GM19372 (cell line): Measurements from ENCODE around the gene RC3H2.
A peak's percentile ranks its signal among the peaks of the same experiment; 100 is the strongest.
"Not testable (repeated sequence)": the region's sequence is repeated elsewhere in the genome, so short reads cannot be mapped to it uniquely, and the experiment has no call there.

Experiments
- ATAC-seq: cut with Tn5 transposase; IDR thresholded peaks from one replicate; pipeline ENCODE4 v1.9.1; 2021; ENCODE audit warnings: mild to moderate bottlenecking, low read depth, moderate library complexity; ENCODE audit not compliant: unreplicated experiment

RC3H2 gene

GRCh38 chr9:122929796-122930354 is 24.7 kb upstream of the RC3H2 start:
- no peak for ATAC-seq

DNA sequence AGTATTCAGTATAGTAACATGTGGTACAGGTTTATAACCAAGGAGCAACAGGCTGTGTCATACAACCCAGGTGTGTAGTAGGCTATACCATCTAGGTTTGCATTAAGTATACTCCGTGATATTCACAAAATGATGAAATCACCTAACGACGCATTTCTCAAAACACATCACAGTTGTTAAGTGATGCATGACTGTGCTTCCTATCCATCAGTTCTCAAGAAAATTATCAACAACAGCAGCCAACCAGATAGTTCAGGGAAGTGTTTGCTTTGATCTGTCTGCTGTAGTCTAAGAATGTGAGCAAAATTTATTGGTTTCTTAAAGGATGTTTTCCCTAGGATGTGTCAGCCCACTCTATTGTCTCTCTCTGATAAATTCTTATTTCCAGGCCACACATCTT is 18.8 kb upstream of the RC3H2 start:
- ATAC-seq, result no peak

DNA sequence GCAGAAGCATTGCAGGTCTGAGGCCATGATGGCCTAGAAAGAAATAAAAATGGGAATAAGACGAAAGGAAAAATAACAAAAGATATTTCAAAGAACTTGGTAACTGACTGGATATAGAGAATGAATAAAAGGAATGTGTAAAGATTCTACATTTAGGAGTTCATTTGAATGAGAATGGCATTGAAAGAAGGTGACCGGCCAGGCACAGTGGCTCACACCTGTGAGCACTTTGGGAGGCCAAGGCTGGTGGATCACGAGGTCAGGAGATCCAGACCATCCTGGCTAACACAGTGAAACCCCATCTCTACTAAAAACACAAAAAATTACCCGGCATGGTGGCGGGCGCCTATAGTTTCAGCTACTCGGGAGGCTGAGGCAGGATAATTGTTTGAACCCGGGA is 17.6 kb upstream of the RC3H2 start:
- ATAC-seq, result no peak

- no peak for ATAC-seq
These were observed 13.2 kb upstream of the RC3H2 start for GRCh38 chr9:122918310-122918709.

DNA sequence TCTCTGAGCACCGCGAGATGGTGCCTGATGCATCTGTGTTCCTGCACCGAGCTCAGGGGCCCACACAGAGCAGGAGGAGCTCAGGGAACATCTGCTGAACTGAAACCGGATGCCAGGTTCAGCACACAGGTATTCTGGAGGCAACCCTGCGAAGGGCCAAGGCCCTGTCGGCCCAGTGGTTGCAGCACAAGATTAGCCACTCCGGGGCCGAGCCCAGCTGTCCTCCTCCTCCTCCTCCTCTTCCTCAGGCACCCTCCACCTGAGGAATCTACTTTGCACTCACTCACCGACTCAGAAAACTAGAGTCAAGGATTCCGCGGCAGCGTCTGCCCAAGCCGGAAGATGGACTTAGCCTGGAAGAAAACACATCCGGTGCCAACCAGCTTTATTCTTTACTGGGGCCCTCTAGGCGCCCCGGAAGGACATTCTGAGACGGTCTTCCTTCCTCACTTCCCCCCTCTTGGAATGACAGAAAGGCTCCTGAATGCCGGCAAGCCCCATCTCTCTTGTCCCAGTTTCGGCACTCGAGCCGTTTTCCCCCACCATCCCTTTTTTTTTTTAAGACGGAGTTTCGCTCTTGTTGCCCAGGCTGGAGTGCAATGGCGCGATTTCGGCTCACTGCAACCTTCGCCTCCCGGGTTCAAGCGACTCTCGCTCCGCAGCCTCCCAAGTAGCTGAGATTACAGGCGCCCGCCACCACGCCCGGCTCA is 8.0 kb upstream of the RC3H2 start, which contains the start of gene ZBTB6:
Gene ZBTB6 (minus strand): TSS at position 360 of the 710 bp plus-strand sequence. CDS start 1,251 bp downstream, outside the sequence.
- peak; percentile 98 for ATAC-seq

DNA sequence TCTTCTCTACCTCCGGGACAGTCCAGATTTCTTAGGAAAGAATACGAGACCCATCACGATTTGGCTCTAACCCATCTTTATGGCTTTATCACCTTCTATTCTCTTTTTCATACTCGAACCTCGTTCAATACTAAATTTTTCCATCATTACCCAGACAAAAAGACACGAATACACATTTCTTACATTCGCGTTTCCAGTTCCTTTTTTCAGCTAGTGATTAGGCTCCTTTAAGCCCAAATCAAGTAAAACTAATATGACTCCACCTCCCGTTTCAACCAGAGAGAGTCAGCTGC is 7.5 kb upstream of the RC3H2 start:
- ATAC-seq, result no peak

DNA sequence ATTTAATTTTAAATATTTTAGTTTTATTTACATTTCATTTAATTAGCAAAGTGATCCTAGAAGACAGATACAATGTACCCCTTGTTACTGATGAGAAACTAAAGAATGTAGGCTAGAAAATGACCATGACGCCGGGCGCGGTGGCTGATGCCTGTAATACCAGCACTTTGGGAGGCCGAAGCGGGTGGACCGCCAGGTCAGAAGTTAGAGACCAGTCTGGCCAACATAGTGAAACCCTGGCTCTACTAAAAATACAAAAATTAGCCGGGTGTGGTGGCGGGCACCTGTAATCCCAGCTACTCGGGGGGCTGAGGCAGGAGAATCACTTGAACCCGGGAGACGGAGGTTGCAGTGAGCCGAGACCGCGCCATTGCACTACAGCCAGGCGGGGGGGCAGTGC is 963 bp upstream of the RC3H2 start:
- ATAC-seq, result not testable (repeated sequence)

GRCh38 chr9:122904466-122904822 is 715 bp downstream of the RC3H2 start:
- ATAC-seq, result peak; percentile 20

DNA sequence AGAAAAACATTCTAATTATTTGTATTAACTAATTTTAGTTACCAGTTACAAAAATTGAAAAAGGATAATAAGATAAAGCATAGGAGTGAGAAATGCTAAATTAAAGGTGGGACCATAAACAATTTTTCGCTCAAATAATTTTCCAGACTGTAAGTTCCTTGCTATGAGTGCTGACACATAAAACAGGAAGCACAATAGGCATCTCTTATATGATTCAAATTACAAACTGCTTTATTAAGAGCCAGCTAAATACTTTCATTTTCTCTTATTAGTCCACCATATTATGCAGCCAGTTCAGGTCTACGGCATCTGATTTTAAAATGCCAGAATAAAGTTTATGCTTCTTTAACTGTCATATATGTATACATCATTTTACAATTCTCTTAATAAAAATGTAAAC is 4.4 kb downstream of the RC3H2 start:
- no peak for ATAC-seq

- no peak for ATAC-seq
These were observed 7.2 kb downstream of the RC3H2 start for GRCh38 chr9:122897969-122898368.

GRCh38 chr9:122888480-122888879 is 16.7 kb downstream of the RC3H2 start:
- no peak for ATAC-seq

DNA sequence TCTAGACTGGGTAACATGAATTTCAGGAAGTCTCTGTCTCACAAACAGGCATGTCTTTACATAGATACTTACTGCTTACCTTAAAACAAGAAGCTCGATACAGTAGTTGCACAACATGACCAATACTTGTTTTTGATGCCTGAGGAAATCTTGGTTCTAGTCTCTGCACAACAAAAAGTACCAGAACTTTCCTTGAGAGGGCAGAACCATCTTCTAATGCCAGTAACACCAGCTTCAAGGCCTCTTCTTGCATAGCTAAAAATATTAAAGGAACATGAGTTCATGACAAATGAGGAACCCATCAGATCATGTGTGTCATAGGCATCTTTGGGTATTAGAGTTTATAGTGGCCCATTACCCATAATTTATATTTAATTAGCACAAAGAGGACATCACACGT is 22.0 kb downstream of the RC3H2 start:
- no peak for ATAC-seq

- no peak for ATAC-seq
These were observed 25.7 kb downstream of the RC3H2 start for GRCh38 chr9:122879443-122879842.

GRCh38 chr9:122875523-122875922 is 29.6 kb downstream of the RC3H2 start:
- no peak for ATAC-seq

DNA sequence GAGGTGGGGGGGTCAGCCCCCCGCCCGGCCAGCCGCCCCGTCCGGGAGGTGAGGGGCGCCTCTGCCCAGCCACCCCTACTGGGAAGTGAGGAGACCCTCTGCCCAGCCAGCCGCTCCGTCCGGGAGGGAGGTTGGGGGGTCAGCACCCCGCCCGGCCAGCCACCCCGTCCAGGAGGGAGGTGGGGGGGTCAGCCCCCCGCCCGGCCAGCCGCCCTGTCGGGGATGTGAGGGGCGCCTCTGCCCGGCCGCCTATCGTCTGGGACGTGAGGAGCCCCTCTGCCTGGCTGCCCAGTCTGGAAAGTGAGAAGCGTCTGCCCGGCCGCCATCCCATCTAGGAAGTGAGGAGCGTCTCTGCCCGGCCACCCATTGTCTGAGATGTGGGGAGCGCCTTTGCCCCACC is 37.9 kb downstream of the RC3H2 start:
- ATAC-seq, result not testable (repeated sequence)

- no peak for ATAC-seq
These were observed 39.1 kb downstream of the RC3H2 start for GRCh38 chr9:122866079-122866478.

- no peak for ATAC-seq
These were observed 39.9 kb downstream of the RC3H2 start for GRCh38 chr9:122865300-122865699.

GRCh38 chr9:122863407-122863806 is 41.8 kb downstream of the RC3H2 start:
- no peak for ATAC-seq

- ATAC-seq, result no peak
These were observed 44.6 kb downstream of the RC3H2 start for GRCh38 chr9:122860319-122861142.

- no peak for ATAC-seq
These were observed 47.3 kb downstream of the RC3H2 start for GRCh38 chr9:122857815-122858214.

DNA sequence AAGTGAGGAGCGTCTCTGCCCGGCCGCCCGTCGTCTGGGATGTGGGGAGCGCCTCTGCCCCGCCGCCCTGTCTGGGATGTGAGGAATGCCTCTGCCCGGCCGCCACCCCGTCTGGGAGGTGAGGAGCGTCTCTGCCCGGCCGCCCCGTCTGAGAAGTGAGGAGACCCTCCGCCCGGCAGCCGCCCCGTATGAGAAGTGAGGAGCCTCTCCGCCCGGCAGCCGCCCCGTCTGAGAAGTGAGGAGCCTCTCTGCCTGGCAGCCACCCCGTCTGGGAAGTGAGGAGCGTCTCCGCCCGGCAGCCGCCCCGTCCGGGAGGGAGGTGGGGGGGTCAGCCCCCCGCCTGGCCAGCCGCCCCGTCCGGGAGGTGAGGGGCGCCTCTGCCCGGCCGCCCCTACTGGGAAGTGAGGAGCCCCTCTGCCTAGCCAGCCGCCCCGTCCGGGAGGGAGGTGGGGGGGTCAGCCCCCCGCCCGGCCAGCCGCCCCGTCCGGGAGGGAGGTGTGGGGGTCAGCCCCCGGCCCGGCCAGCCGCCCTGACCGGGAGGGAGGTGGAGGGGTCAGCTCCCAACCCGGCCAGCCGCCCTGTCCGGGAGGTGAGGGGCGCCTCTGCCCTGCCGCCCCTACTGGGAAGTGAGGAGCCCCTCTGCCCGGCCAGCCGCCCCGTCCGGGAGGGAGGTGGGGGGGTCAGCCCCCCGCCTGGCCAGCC is 52.9 kb downstream of the RC3H2 start:
- ATAC-seq, result not testable (repeated sequence)
